K562 (cell line): Measurements from ENCODE around the gene CNPY4. TPM values are rescaled to one million over a fixed set of nuclear protein-coding genes. Genes with fewer than 3 reads are reported as not detected.

Experiments
- ARHGAP35 ChIP-seq: fragments of 450-650 bp; IDR thresholded peaks from 2 replicates; pipeline ENCODE4 v1.6.1; 2018; ENCODE audit not compliant: partially characterized antibody
- ARID4B ChIP-seq: sonication (generic); formaldehyde crosslinking; IDR thresholded peaks from 2 replicates; pipeline ENCODE4 v1.8.0; 2022; ENCODE audit warnings: mild to moderate bottlenecking, missing genetic modification reagents
- ATF7 ChIP-seq: fragments of 450-650 bp; IDR thresholded peaks from 2 replicates; pipeline ENCODE4 v1.7.1; 2014; ENCODE audit warnings: mild to moderate bottlenecking, moderate library complexity
- CHCHD3 ChIP-seq: fragments of 250-450 bp; sonication (Bioruptor Pico); IDR thresholded peaks from 2 replicates; pipeline ENCODE4 v2.1.2; 2022; ENCODE audit warnings: mild to moderate bottlenecking
- ELK3 ChIP-seq: fragments of 450-650 bp; formaldehyde crosslinking; IDR thresholded peaks from 2 replicates; pipeline ENCODE4 v1.4.0; 2020; ENCODE audit warnings: mild to moderate bottlenecking
- FOXA3 ChIP-seq, 2 experiments: fragments of 450-650 bp in 1 of 2; sonication (generic) in 1 of 2; formaldehyde crosslinking; IDR thresholded peaks in 1 of 2; conservative IDR thresholded peaks in 1 of 2; 2 replicates each; pipeline versions ENCODE4 v1.4.0 to v1.8.0; 2020 to 2022; ENCODE audit warnings: mild to moderate bottlenecking in 2 of 2, missing genetic modification reagents in 1 of 2
- FOXK1 ChIP-seq: sonication (generic); formaldehyde crosslinking; IDR thresholded peaks from 2 replicates; pipeline ENCODE4 v1.8.0; 2022; ENCODE audit warnings: missing genetic modification reagents, mild to moderate bottlenecking, borderline replicate concordance
- L3MBTL2 ChIP-seq: fragments of 450-650 bp; IDR thresholded peaks from 2 replicates; pipeline ENCODE4 v1.6.1; 2016; ENCODE audit warnings: mild to moderate bottlenecking, moderate library complexity
- MBD2 ChIP-seq: sonication (generic); IDR thresholded peaks from 2 replicates; pipeline ENCODE4 v1.6.1; 2016; ENCODE audit warnings: low read depth, borderline replicate concordance
- NCOA6 ChIP-seq: fragments of 450-650 bp; IDR thresholded peaks from 2 replicates; pipeline ENCODE4 v1.6.1; 2017; ENCODE audit warnings: mild to moderate bottlenecking
- RUNX1 ChIP-seq: sonication (generic); IDR thresholded peaks from 2 replicates; pipeline ENCODE4 v1.6.1; 2016; ENCODE audit warnings: antibody characterized with exemption, low read depth
- SP1 ChIP-seq: sonication (generic); formaldehyde crosslinking; IDR thresholded peaks from 2 replicates; pipeline ENCODE4 v1.8.1; 2022; ENCODE audit warnings: mild to moderate bottlenecking, missing genetic modification reagents
- SRSF1 ChIP-seq: fragments of 200-400 bp; formaldehyde crosslinking; IDR thresholded peaks from 2 replicates; pipeline ENCODE4 v1.6.1; 2017; ENCODE audit warnings: mild to moderate bottlenecking, low read depth, low read length, moderate library complexity
- XRCC5 ChIP-seq: fragments of 200-400 bp; formaldehyde crosslinking; IDR thresholded peaks from 2 replicates; pipeline ENCODE4 v1.6.1; 2017; ENCODE audit warnings: low read depth, mild to moderate bottlenecking, low read length
- ZFP36 ChIP-seq: fragments of 150-350 bp; IDR thresholded peaks from 2 replicates; pipeline ENCODE4 v1.6.1; 2018; ENCODE audit warnings: low read length, low read depth; ENCODE audit not compliant: partially characterized antibody
- ZKSCAN1 ChIP-seq: fragments of 150-350 bp; IDR thresholded peaks from 2 replicates; pipeline ENCODE4 v1.6.1; 2016; ENCODE audit warnings: low read depth, low read length
- ZNF57 ChIP-seq: fragments of 450-650 bp; formaldehyde crosslinking; IDR thresholded peaks from 2 replicates; pipeline ENCODE4 v1.4.0; 2020; ENCODE audit warnings: mild to moderate bottlenecking, moderate library complexity
- polyA plus RNA-seq, 8 experiments: library from polyadenylated mRNA; depleted of rRNA in 4 of 8; stranded (reverse) in 5 of 8; unstranded in 3 of 8; fragments of >200 nt; fragmentation: Nextera tagmentation in 2 of 8; fragmentation: Illumina TruSeq in 1 of 8; extraction: Ambion mirVana in 2 of 8; extraction: Trizol in 1 of 8; gene quantifications; 2 replicates each; pipeline versions ENCODE4 v1.2.1 to v1.2.3, GENCODE V29; 2011 to 2014; ENCODE audit warnings: inconsistent platforms in 1 of 8, missing spikeins in 1 of 8
- total RNA-seq, 7 experiments: library from RNA; depleted of rRNA in 6 of 7; stranded (reverse); fragments of >200 nt in 6 of 7; fragmentation: Illumina TruSeq in 2 of 7; extraction: Trizol in 2 of 7; gene quantifications; 2 replicates each; pipeline versions ENCODE4 v1.2.1 to v1.2.3, GENCODE V29; 2011 to 2021; ENCODE audit warnings: low replicate concordance in 1 of 7
- TF ChIP-seq, protein P1 (sequence below): fragments of 250-450 bp; sonication (Bioruptor Pico); IDR thresholded peaks from 2 replicates; pipeline ENCODE4 v1.4.0; 2020; ENCODE audit warnings: mild to moderate bottlenecking
- TF ChIP-seq, protein P2 (sequence below): fragments of 250-450 bp; sonication (Bioruptor Pico); IDR thresholded peaks from 2 replicates; pipeline ENCODE4 v1.4.0; 2020; ENCODE audit warnings: mild to moderate bottlenecking, moderate library complexity, borderline replicate concordance

Gene CNPY4
- total and polyA plus RNA-seq, 9 of the 15 experiments (the other 6 are each of a cell fraction or from before 2014, with no cell fraction given) = 1.9 to 11.2 (median 7.0) TPM

DNA sequence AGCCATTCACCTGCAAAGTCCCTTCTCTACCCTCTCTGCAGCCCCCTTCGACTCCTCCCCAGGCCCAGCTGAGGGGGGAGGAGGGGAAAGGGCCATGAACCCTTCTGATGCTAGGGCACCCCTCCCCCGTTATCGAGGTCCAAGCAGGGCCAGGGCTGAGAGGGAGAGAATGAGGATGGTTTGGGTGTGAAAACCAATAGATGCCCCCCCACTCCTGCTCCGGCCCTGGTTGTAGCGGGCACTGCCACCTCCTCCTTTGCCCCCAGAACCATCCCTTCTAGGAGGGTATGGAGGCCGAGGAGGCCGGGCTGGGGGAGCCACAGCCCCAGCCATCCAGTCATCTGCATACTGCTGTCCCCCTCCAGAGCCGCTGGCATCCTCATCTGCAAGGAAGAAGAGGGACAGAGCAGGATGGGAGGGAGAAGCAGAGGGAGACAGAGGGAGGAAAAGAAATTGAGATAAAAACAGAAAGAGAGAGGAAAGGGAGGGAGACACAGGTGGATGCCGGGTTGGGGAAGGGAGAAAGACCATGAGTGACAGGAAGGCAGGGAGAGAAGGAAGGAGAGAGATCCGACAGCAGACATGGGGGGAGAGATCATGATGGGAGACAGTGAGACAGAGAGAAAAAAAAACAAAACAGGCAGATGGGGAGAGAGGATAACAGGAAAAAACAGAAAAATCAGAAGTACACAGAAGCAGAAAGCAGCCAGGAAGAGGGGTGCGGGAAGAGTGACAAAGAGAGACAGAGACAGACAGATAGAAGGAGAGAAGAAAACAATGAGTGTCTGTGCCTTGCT is 50.9 kb downstream of the CNPY4 start (continued):
- TF ChIP-seq FOXK1 (CRISPR knock-in tag) (no peak), NCOA6 (no peak), SRSF1 (no peak), ARHGAP35 (peak; percentile 62), ZFP36 (no peak), L3MBTL2 (no peak), ARID4B (CRISPR knock-in tag) (no peak), FOXA3 (CRISPR knock-in tag; conservative IDR thresholded peaks at IDR 0.05 in 1 of 2, IDR thresholded peaks at IDR 0.05 in 1 of 2) (no peak), CHCHD3 (no peak), RUNX1 (no peak), ZKSCAN1 (no peak), MBD2 (no peak), ELK3 (CRISPR knock-in tag) (no peak), SP1 (CRISPR knock-in tag) (no peak), ATF7 (no peak), XRCC5 (no peak), ZNF57 (no peak)
- TF ChIP-seq, protein P1, sequence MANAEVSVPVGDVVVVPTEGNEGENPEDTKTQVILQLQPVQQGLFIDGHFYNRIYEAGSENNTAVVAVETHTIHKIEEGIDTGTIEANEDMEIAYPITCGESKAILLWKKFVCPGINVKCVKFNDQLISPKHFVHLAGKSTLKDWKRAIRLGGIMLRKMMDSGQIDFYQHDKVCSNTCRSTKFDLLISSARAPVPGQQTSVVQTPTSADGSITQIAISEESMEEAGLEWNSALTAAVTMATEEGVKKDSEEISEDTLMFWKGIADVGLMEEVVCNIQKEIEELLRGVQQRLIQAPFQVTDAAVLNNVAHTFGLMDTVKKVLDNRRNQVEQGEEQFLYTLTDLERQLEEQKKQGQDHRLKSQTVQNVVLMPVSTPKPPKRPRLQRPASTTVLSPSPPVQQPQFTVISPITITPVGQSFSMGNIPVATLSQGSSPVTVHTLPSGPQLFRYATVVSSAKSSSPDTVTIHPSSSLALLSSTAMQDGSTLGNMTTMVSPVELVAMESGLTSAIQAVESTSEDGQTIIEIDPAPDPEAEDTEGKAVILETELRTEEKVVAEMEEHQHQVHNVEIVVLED (CRISPR knock-in tag) = no peak
- TF ChIP-seq, protein P2, sequence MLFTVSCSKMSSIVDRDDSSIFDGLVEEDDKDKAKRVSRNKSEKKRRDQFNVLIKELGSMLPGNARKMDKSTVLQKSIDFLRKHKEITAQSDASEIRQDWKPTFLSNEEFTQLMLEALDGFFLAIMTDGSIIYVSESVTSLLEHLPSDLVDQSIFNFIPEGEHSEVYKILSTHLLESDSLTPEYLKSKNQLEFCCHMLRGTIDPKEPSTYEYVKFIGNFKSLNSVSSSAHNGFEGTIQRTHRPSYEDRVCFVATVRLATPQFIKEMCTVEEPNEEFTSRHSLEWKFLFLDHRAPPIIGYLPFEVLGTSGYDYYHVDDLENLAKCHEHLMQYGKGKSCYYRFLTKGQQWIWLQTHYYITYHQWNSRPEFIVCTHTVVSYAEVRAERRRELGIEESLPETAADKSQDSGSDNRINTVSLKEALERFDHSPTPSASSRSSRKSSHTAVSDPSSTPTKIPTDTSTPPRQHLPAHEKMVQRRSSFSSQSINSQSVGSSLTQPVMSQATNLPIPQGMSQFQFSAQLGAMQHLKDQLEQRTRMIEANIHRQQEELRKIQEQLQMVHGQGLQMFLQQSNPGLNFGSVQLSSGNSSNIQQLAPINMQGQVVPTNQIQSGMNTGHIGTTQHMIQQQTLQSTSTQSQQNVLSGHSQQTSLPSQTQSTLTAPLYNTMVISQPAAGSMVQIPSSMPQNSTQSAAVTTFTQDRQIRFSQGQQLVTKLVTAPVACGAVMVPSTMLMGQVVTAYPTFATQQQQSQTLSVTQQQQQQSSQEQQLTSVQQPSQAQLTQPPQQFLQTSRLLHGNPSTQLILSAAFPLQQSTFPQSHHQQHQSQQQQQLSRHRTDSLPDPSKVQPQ (CRISPR knock-in tag) = no peak
